HCT116 (cell line): ENCODE measurements around the gene GARIN5A. TPM values are rescaled to one million over a fixed set of nuclear protein-coding genes. Genes with fewer than 3 reads are reported as not detected.

ENCODE experiments used
- ATAC-seq: fragments of 200-7000 bp; cut with Tn5 transposase; 2 replicates; pipeline ENCODE4 v1.9.1; 2020; ENCODE audit warnings: mild to moderate bottlenecking, moderate library complexity
- BruUV-seq: library from RNA; stranded (reverse); fragments of 400-500 nt; replicated peaks from 2 replicates; lab custom pipeline; 2021; lab: Mats Ljungman, UMichigan
- CTCF ChIA-PET: fragments of 300-600 bp; sonication (Branson Sonifier 250); formaldehyde crosslinking; loops from one replicate; lab custom pipeline; 2021; ENCODE audit warnings: antibody characterized with exemption; lab: Charles Lee
- POLR2A ChIA-PET: fragments of 300-600, 350-600 bp; sonication (Branson Sonifier 250); formaldehyde crosslinking; loops from one replicate; lab custom pipeline; 2021; ENCODE audit warnings: antibody characterized with exemption; lab: Charles Lee
- RAD21 ChIA-PET, 2 experiments: fragments of 300-600 bp; sonication (Branson Sonifier 250); formaldehyde crosslinking; loops; one replicate each; lab custom pipeline; 2023; ENCODE audit warnings: low total read pairs in 2 of 2; ENCODE audit not compliant: uncharacterized antibody in 2 of 2, unreplicated experiment in 2 of 2, low non-redundant PET in 1 of 2; lab: Charles Lee
- DNase-seq: peaks from one replicate; pipeline ENCODE4 v3.0.0-alpha.2; 2010; ENCODE audit warnings: low read depth, low spot score
- H2AFZ ChIP-seq: fragments of 200-600 bp; shearing (Covaris generic), sonication (generic); 2 replicates; pipeline ENCODE4 v1.6.1; 2017; ENCODE audit warnings: low read depth, mixed run types, mixed read lengths, antibody characterized with exemption, low read length; ENCODE audit not compliant: poor library complexity, severe bottlenecking
- H3K27ac ChIP-seq: 2 replicates; pipeline ENCODE4 v1.5.1; 2012; ENCODE audit warnings: low read depth, low read length
- H3K27me3 ChIP-seq: fragments of 200-600 bp; sonication (generic); 2 replicates; pipeline ENCODE4 v1.6.1; 2016; ENCODE audit warnings: mixed run types, low read length, mixed read lengths; ENCODE audit not compliant: insufficient read depth
- H3K36me3 ChIP-seq, 2 experiments: fragments of 200-500 bp in 1 of 2; fragments of 200-600 bp in 1 of 2; sonication (Bioruptor generic) in 1 of 2; sonication (generic) in 1 of 2; 2 replicates each; pipeline versions ENCODE4 v1.5.1 to v1.6.1; 2014 to 2016; ENCODE audit warnings: low read length in 2 of 2, inconsistent platforms in 1 of 2, mixed read lengths in 1 of 2, mixed run types in 1 of 2; ENCODE audit not compliant: insufficient read depth in 2 of 2, control insufficient read depth in 1 of 2
- H3K4me1 ChIP-seq, 2 experiments: fragments of 200-600 bp in 1 of 2; sonication (generic) in 1 of 2; 2 replicates each; pipeline versions ENCODE4 v1.5.1 to v1.6.1; 2012 to 2017; ENCODE audit warnings: low read length in 2 of 2, inconsistent platforms in 1 of 2, mild to moderate bottlenecking in 1 of 2, mixed read lengths in 1 of 2, mixed run types in 1 of 2, moderate library complexity in 1 of 2; ENCODE audit not compliant: insufficient read depth in 2 of 2, control insufficient read depth in 1 of 2
- H3K4me2 ChIP-seq: fragments of 200-600 bp; sonication (generic); 2 replicates; pipeline ENCODE4 v1.6.1; 2017; ENCODE audit warnings: mixed run types, low read length, mixed read lengths
- H3K4me3 ChIP-seq, 2 experiments: fragments of 200-600 bp in 1 of 2; sonication (generic) in 1 of 2; replicated peaks in 1 of 2; 2 replicates each; pipeline ENCODE4 v1.5.1; 2011 to 2016; ENCODE audit warnings: low read length in 2 of 2, control low read depth in 1 of 2, low read depth in 1 of 2, mild to moderate bottlenecking in 1 of 2, mixed read lengths in 1 of 2, mixed run types in 1 of 2
- H3K79me2 ChIP-seq: fragments of 200-600 bp; sonication (generic); 2 replicates; pipeline ENCODE4 v1.6.1; 2017; ENCODE audit warnings: mild to moderate bottlenecking, mixed run types, low read length, moderate library complexity, mixed read lengths; ENCODE audit not compliant: insufficient read depth
- H3K9ac ChIP-seq: fragments of 200-600 bp; sonication (generic); 2 replicates; pipeline ENCODE4 v1.6.1; 2016; ENCODE audit warnings: low read length, mixed read lengths
- H3K9me2 ChIP-seq: fragments of 200-600 bp; sonication (generic), shearing (Covaris generic); 2 replicates; pipeline ENCODE4 v1.6.1; 2017; ENCODE audit warnings: mixed run types, mild to moderate bottlenecking, moderate library complexity; ENCODE audit not compliant: insufficient read depth
- H3K9me3 ChIP-seq, 2 experiments: fragments of 200-500 bp in 1 of 2; fragments of 200-600 bp in 1 of 2; sonication (Bioruptor generic) in 1 of 2; sonication (generic) in 1 of 2; 2 replicates each; pipeline ENCODE4 v1.6.1; 2014 to 2017; ENCODE audit warnings: low read length in 2 of 2, mixed read lengths in 2 of 2, inconsistent platforms in 1 of 2, low read depth in 1 of 2, mild to moderate bottlenecking in 1 of 2, mixed run types in 1 of 2, moderate library complexity in 1 of 2; ENCODE audit not compliant: control insufficient read depth in 1 of 2, insufficient read depth in 1 of 2
- H4K20me1 ChIP-seq: fragments of 200-600 bp; sonication (generic), shearing (Covaris generic); 2 replicates; pipeline ENCODE4 v1.6.1; 2017; ENCODE audit warnings: mixed run types, mild to moderate bottlenecking, moderate library complexity; ENCODE audit not compliant: insufficient read depth
- CEBPB ChIP-seq: IDR thresholded peaks from 2 replicates; pipeline ENCODE4 v1.6.1; 2012; ENCODE audit warnings: low read depth
- CTCF ChIP-seq, 3 experiments: fragments of 200-600 bp in 1 of 3; sonication (generic) in 1 of 3; IDR thresholded peaks in 2 of 3; conservative IDR thresholded peaks in 1 of 3; 2 replicates each; pipeline ENCODE4 v1.5.1; 2012 to 2017; ENCODE audit warnings: low read depth in 2 of 3, low read length in 2 of 3, antibody characterized with exemption in 1 of 3, borderline replicate concordance in 1 of 3, control low read depth in 1 of 3, mild to moderate bottlenecking in 1 of 3, mixed read lengths in 1 of 3, mixed run types in 1 of 3, moderate library complexity in 1 of 3; ENCODE audit not compliant: insufficient read depth in 1 of 3
- EGR1 ChIP-seq: IDR thresholded peaks from 2 replicates; pipeline ENCODE4 v1.6.1; 2012; ENCODE audit warnings: low read depth
- ELF1 ChIP-seq: IDR thresholded peaks from 2 replicates; pipeline ENCODE4 v1.6.1; 2012; ENCODE audit warnings: low read depth, borderline replicate concordance
- SP1 ChIP-seq: IDR thresholded peaks from 2 replicates; pipeline ENCODE4 v1.6.1; 2012; ENCODE audit warnings: low read depth
- ZBTB33 ChIP-seq: IDR thresholded peaks from 2 replicates; pipeline ENCODE4 v1.6.1; 2011; ENCODE audit warnings: mild to moderate bottlenecking, low read length, moderate library complexity; ENCODE audit not compliant: insufficient replicate concordance; ENCODE audit errors: extremely low read depth
- intact Hi-C: fragments of 100-400 bp; cut with micrococcal nuclease; formaldehyde crosslinking; loops from 2 replicates; pipeline ENCODE4 v1.10.0; 2022
- total RNA-seq: library from RNA; stranded (reverse); gene quantifications from one replicate; pipeline ENCODE4 v1.2.1, GENCODE V29; 2021; ENCODE audit not compliant: unreplicated experiment
- TF ChIP-seq, protein P1 (sequence below): IDR thresholded peaks from 2 replicates; pipeline ENCODE4 v1.6.1; 2012
- TF ChIP-seq, protein P2 (sequence below): IDR thresholded peaks from 2 replicates; pipeline ENCODE4 v1.6.1; 2012; ENCODE audit warnings: low read depth

Gene GARIN5A
- total RNA-seq, 1 experiment from 2014 or later = 12.2 TPM

- no peak overlapping the region for H2AFZ ChIP-seq
- no peaks in the 10 kb centered on the region for H3K27me3 ChIP-seq
- no peaks in the 10 kb centered on the region for H3K36me3 ChIP-seq
- H4K20me1 ChIP-seq = no peaks in the 10 kb centered on the region
- intact Hi-C loops = no loop called here
- CTCF ChIA-PET = no interaction called here
- H3K9me2 ChIP-seq = no peaks in the 10 kb centered on the region
- no peak overlapping the region for H3K9ac ChIP-seq
- RAD21 ChIA-PET = no interaction called here
- H3K9me3 ChIP-seq = no peaks in the 10 kb centered on the region
- H3K4me1 ChIP-seq = peaks cover 0 to 13% of the 10 kb centered on the region in 2 experiments; a peak in 3 of 4 replicates
- BruUV-seq = no TSS peak
- no peak overlapping the region for H3K4me3 ChIP-seq
- no peak overlapping the region for H3K4me2 ChIP-seq
- no peaks in the 10 kb centered on the region for H3K79me2 ChIP-seq
- no peak for ATAC-seq
- no peak for DNase-seq
- POLR2A ChIA-PET = no interaction called here
- TF ChIP-seq EGR1 (no peak), SP1 (no peak), ELF1 (no peak), ZBTB33 (no peak), CTCF (IDR thresholded peaks at IDR 0.05 in 2 of 3, conservative IDR thresholded peaks at IDR 0.05 in 1 of 3; ENCODE audit: borderline replicate concordance in 1 of 3, insufficient read depth in 1 of 3, low read depth in 2 of 3, low read length in 2 of 3) (no peak), CEBPB (no peak)
- TF ChIP-seq, protein P1, sequence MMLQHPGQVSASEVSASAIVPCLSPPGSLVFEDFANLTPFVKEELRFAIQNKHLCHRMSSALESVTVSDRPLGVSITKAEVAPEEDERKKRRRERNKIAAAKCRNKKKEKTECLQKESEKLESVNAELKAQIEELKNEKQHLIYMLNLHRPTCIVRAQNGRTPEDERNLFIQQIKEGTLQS = no peak
- TF ChIP-seq, protein P2, sequence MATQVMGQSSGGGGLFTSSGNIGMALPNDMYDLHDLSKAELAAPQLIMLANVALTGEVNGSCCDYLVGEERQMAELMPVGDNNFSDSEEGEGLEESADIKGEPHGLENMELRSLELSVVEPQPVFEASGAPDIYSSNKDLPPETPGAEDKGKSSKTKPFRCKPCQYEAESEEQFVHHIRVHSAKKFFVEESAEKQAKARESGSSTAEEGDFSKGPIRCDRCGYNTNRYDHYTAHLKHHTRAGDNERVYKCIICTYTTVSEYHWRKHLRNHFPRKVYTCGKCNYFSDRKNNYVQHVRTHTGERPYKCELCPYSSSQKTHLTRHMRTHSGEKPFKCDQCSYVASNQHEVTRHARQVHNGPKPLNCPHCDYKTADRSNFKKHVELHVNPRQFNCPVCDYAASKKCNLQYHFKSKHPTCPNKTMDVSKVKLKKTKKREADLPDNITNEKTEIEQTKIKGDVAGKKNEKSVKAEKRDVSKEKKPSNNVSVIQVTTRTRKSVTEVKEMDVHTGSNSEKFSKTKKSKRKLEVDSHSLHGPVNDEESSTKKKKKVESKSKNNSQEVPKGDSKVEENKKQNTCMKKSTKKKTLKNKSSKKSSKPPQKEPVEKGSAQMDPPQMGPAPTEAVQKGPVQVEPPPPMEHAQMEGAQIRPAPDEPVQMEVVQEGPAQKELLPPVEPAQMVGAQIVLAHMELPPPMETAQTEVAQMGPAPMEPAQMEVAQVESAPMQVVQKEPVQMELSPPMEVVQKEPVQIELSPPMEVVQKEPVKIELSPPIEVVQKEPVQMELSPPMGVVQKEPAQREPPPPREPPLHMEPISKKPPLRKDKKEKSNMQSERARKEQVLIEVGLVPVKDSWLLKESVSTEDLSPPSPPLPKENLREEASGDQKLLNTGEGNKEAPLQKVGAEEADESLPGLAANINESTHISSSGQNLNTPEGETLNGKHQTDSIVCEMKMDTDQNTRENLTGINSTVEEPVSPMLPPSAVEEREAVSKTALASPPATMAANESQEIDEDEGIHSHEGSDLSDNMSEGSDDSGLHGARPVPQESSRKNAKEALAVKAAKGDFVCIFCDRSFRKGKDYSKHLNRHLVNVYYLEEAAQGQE = no peak
- no peak overlapping the region for H3K27ac ChIP-seq
These were observed 21.8 kb upstream of the GARIN5A start for GRCh38 chr19:50498219-50499056.
